ENCODE data around the gene EHMT1.

The EHMT1 gene

DNA sequence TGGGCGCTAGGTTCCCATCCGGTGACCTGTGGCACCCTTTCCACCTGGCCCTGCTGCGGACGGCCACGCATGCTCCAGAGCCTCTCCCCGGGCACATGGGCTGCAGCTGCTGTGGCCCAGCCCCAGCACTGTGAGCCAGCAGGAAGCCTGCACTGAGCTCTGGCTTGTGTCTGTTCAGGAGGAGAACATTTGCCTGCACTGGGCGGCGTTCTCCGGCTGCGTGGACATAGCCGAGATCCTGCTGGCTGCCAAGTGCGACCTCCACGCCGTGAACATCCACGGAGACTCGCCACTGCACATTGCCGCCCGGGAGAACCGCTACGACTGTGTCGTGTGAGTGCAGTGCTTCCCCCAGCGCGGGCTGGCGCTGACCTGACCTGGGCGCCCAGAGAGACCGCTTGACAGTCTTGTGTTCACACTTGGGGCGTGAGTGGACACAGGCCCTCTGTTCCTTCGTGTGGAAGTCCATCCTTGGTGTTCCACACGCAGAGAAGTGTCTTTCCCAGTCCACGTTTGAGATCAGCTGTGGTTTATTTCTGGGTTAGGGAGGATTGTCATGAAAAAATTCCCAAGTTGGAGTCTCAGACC lies 192.6 kb downstream of the EHMT1 start:
- H3K4me3 ChIP-seq (replicated peaks; ENCODE audit: low read depth, low read length), result no peak overlapping the region
- no peak for DNase-seq (ENCODE audit: extremely low read depth, low read depth)
- TF ChIP-seq, protein P1, sequence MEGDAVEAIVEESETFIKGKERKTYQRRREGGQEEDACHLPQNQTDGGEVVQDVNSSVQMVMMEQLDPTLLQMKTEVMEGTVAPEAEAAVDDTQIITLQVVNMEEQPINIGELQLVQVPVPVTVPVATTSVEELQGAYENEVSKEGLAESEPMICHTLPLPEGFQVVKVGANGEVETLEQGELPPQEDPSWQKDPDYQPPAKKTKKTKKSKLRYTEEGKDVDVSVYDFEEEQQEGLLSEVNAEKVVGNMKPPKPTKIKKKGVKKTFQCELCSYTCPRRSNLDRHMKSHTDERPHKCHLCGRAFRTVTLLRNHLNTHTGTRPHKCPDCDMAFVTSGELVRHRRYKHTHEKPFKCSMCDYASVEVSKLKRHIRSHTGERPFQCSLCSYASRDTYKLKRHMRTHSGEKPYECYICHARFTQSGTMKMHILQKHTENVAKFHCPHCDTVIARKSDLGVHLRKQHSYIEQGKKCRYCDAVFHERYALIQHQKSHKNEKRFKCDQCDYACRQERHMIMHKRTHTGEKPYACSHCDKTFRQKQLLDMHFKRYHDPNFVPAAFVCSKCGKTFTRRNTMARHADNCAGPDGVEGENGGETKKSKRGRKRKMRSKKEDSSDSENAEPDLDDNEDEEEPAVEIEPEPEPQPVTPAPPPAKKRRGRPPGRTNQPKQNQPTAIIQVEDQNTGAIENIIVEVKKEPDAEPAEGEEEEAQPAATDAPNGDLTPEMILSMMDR (IDR thresholded peaks at IDR 0.05; ENCODE audit: low read depth, low read length, missing control alignments), result no peak

DNA sequence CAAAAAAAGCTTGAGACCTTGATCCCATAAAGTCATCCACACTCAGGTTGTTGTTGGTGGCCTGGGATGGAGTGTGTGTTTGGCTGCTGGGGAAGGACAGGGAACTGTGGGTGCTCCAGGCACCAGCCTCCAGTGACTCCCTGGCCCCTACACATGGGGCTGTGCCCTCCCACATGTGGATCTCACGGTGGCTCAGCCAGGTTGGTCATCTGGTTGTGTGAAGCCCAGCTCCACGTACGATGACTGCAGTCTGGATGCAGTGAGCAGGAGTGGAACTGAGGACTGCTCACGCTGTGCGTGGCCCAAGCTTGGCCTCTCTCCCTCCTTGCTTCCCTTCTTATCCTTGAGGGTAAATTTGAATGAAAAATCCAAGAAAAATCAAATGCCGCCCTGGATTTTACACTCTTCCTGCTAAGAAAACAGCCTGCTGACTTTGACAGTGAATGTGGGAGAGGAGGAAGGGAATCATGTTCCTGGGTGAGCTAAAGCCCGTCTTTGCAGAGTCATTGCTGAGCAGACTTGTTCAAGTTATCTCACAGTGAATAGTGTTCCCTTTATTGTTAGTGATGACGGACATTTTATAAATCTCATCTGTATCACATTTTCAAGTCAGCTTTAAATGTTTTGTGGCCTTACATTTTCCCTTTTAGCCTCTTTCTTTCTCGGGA lies 193.7 kb downstream of the EHMT1 start:
- no peak for DNase-seq (ENCODE audit: extremely low read depth, low read depth)
- no peak overlapping the region for H3K4me3 ChIP-seq (replicated peaks; ENCODE audit: low read depth, low read length)
- TF ChIP-seq, protein P1 (IDR thresholded peaks at IDR 0.05; ENCODE audit: low read depth, low read length, missing control alignments), result no peak

DNA sequence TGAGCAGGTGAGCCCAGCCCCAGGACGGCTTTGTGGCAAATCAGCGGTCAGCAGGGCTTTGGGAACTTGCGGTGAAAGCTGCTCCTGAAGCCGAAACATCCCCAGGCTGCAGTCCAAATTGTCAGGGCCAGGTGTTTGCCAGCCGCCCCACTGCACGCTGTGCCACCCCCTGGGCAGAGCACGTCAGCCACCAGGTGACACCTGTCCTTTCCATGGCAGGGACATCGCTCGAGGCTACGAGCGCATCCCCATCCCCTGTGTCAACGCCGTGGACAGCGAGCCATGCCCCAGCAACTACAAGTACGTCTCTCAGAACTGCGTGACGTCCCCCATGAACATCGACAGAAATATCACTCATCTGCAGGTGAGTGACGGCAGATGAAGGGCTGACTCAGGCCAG lies 194.4 kb downstream of the EHMT1 start:
- H3K4me3 ChIP-seq (replicated peaks; ENCODE audit: low read depth, low read length), result no peak overlapping the region
- TF ChIP-seq, protein P1 (IDR thresholded peaks at IDR 0.05; ENCODE audit: low read depth, low read length, missing control alignments), result no peak
- DNase-seq (ENCODE audit: extremely low read depth, low read depth), result no peak

DNA sequence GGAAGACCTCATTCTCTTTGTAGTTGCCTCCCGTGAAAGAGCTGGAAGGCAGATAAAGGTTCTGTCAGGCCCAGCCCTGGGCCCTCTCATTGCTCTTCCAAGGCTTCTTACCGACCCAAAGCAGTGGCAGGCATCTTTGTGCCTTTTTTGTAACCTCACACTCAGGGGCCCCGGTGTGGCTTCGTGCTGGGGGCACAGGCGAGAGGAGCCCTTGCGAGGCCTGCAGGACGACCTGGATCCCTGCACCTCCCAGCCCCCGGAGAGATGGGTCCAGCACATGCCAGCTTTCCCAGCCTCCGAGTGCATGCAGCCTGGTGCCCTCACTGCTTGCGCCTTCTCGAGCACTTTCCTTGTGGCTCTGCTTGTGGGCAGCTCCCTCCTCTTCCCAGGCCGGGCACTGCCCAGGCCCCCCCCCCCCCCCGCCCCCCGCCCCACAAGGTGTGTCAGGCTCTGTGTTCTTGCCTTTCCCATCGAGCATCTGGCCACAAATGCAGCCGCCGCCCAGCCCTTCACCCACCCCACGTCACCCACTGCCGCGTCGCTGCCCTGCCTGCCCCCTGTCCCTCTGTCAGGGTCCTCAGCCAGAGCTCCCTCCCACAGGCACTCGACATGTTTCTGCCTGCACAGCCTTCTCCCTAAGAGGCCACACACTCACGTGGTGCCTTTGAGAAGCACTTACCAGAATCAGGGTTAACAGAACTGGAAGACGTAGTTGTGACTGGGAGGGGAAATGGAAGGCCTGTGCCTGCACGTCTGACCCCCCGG lies 195.0 kb downstream of the EHMT1 start:
- TF ChIP-seq, protein P1 (IDR thresholded peaks at IDR 0.05; ENCODE audit: low read depth, low read length, missing control alignments), result no peak
- DNase-seq (ENCODE audit: extremely low read depth, low read depth), result no peak

DNA sequence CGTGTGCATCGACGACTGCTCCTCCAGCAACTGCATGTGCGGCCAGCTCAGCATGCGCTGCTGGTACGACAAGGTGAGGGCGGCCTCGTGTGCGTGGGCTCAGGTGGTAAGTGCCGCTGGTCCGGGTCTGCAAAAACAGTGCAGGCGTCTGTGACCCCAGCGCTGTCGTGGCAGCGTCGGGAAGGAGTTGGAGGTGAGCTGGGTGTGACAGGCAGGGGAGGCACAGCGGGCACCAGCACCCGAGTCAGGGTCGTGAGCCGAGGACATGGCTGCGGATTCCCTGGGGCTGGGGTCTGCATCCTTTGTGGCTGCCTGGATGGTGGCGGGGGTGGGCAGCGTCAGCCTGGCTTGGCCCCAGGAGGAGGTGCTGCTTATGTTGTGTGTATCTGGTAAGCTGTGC lies 195.6 kb downstream of the EHMT1 start:
- no peak overlapping the region for H3K4me3 ChIP-seq (replicated peaks; ENCODE audit: low read depth, low read length)
- DNase-seq (ENCODE audit: extremely low read depth, low read depth), result no peak
- TF ChIP-seq, protein P1 (IDR thresholded peaks at IDR 0.05; ENCODE audit: low read depth, low read length, missing control alignments), result no peak

More for the DNA sequence above, 195.0 kb downstream of the EHMT1 start:
- no peak overlapping the region for H3K4me3 ChIP-seq (replicated peaks; ENCODE audit: low read depth, low read length)

DNA sequence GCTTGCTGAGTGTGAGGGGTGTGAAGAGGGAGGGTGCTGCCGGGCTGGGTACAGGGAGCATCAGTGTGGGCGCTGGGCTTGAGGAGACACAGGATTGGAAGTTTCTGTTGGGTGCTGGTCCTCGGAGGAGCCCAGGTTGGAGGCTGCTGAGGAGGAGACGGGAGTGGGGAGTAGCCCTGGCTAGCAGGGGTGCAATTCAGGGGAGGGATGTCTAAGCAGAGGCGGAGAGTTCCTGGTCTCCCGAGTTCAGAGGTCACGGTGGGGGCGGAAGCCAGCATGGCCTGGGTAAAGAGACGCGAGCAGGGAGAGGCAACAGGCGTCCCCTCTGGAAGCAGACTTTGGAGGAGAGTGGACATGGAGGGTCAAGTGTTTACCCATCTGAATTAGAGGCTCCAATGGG lies 196.0 kb downstream of the EHMT1 start:
- H3K4me3 ChIP-seq (replicated peaks; ENCODE audit: low read depth, low read length), result no peak overlapping the region
- TF ChIP-seq, protein P1 (IDR thresholded peaks at IDR 0.05; ENCODE audit: low read depth, low read length, missing control alignments), result no peak
- DNase-seq (ENCODE audit: extremely low read depth, low read depth), result no peak

All from HFF-Myc (cell line).